GM12873 (cell line): ENCODE results near the gene ITPK1.

ENCODE experiments used
- TF ChIP-seq, protein P1 (sequence below): IDR thresholded peaks from 2 replicates; pipeline ENCODE4 v1.5.1; 2012; ENCODE audit warnings: low read depth, mild to moderate bottlenecking, moderate library complexity, low read length, control low read depth; ENCODE audit not compliant: insufficient read depth; ENCODE audit errors: missing control alignments

Gene ITPK1

DNA sequence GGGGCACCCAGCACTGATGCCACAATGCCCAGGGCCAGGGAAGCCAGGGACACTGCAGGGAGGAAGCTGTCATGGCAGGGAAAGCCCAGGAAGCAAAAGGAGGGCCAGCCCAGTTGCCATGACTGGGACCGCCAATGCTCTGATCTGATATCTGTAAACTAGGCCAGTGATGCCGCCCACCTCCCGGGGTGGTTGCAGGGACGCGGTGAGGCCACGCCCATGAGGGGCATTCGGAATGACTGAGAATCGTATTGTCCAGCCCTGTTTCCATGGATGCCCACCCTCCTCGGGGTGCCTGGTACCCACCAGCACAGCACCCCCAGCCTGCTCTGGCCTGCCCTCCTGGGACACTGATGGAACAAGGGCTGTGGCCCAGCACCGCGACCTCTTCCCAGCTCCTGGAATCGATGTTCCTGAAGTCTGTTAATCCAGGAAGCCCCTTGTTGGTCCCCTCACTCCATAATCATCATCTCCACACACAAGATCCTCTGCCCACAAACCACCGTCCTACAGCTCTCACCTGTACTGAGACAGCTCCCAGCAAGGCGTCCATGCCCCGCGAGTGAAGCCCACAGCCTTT, 144.0 kb downstream of the ITPK1 start:
- TF ChIP-seq, protein P1, sequence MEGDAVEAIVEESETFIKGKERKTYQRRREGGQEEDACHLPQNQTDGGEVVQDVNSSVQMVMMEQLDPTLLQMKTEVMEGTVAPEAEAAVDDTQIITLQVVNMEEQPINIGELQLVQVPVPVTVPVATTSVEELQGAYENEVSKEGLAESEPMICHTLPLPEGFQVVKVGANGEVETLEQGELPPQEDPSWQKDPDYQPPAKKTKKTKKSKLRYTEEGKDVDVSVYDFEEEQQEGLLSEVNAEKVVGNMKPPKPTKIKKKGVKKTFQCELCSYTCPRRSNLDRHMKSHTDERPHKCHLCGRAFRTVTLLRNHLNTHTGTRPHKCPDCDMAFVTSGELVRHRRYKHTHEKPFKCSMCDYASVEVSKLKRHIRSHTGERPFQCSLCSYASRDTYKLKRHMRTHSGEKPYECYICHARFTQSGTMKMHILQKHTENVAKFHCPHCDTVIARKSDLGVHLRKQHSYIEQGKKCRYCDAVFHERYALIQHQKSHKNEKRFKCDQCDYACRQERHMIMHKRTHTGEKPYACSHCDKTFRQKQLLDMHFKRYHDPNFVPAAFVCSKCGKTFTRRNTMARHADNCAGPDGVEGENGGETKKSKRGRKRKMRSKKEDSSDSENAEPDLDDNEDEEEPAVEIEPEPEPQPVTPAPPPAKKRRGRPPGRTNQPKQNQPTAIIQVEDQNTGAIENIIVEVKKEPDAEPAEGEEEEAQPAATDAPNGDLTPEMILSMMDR = no peak

DNA sequence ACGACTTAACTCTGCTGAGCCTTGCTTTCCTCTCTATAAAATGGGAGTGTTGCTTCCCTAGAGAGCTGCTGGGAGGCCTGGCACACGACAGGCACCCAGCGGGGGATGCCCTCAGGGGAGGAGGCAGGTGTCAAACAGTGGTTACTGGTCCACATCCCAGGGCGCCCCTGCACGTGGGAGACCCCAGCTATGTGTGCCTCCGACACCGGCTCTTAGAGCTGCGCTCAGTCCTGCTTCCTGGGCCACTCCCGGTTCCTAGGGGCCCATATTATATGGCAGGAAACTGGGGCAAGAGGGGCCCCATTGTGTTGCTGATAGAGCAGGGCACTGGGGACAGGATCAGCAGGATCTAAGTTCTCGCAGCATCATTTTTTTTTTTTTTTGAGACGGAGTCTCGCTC, 145.5 kb downstream of the ITPK1 start:
- TF ChIP-seq, protein P1 = no peak

DNA sequence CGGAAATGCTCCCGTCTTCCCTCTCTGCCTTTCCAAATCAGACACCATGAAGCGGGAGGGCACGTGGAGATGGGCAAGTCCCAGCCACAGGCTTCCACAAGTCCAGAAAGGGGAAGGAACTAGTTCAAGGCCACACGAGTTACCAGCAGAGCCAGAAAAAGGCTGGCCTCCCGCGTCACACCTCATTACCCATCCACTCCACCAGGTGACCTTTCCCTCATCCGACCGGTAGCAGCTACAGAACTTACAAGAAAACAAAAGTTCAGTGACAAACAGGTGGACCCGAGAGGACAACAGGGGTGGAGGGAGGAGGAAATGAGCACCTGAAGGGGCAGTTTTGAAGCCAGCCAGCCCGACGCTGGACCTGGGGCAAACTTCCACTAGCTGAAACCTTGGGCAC, 145.9 kb downstream of the ITPK1 start:
- TF ChIP-seq, protein P1 = no peak

DNA sequence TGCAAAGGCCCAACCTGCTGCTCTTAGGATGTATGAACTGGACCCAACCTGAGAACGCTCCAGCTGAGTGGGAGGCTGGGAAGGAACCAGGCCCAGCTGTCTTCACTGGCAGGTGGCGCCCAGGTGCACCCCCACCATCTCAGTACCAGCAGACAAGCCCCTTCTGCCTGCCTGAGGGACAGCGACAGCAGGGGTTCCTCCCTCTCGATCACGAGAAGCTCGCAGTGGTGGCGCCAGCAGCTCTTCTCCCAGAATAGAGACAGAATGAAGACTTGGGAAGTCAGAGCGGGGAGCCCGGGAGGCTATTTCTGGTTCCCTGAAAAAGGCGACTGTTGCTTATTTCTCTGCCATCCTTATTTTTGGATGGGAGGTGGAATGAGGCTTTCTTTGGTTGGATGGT, 146.3 kb downstream of the ITPK1 start:
- TF ChIP-seq, protein P1 = no peak

DNA sequence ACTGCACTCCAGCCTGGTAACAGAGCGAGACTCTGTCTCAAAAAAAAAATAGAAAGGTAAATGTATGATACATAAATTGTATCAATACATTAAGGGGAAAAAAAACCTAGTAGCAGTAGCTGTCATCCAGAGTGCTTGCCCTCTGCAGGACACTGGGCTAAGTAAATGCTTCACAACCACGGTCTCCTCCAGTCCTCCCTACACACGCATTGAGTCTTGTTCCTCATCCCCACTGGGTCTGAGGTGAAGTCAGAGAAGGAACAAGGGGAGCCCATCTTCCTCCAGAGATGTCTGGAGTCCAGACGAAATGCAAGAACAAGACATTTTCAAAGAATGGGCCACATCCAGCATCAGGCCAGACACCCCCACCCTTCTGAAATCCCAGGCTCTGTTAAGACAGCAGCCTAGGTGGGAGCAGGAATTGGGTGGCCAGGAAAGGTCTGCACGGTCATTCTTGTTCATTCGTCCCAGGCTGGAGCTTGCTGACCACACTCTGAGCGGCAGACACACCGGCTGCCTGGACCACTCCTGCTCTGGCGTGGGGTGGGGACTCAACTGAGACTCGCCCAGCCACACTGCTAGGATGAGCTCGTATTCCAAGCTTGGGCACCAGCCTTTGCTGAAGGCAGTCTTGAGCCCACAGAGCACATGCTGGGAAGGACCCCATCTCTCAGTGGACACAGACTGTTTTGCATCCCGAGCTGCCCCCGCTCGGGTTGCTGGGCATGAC, 147.3 kb downstream of the ITPK1 start:
- TF ChIP-seq, protein P1 = no peak

DNA sequence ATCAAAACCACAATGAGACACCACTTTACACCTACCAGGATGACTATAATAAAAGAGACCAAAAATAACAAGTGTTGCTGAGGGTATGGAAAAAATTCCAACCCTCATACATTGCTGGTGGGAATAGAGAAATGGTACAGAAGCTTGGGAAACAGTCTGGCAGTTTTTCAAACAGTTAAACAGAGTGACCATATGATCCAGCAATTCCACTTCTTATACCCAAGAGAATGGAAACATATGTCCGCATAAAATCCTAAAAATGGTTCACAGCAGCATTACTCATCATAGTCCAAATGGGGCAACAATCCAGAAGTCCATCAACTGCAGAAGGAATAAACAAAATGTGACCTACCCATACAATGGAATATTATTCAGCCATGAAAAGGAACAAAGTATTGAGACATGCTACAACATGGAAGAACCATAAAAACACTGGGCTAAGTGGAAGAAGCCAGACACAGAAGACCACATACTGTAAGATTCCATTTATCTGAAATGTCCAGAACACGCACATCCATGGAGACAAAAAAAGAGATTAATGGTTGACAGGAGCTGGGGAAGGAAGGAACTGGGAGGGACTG, 148.3 kb downstream of the ITPK1 start:
- TF ChIP-seq, protein P1 = no peak

DNA sequence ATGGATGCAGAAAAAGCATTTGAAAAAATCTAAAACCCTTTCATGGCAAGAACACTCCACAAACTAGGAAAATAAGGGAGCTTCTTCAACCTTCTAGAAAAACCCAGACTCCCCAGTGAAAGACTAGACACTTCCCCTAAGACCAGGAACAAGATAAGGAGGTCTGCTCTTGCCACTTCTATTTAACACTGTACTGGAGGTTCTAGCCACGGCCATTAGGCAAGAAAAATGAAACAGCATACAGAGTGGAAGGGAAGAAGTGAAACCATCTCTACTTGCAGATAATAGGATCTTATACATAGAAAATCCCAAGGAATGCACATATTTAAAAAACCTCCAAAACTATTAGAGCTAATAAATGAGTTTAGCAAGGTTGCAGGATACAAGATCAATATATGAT, 150.4 kb downstream of the ITPK1 start:
- TF ChIP-seq, protein P1 = no peak
